DMS114 treated with DMSO at 0.1 percent for 48 hours (cell line): ENCODE results near the gene TMEM151B.
A peak's percentile ranks its signal among the peaks of the same experiment; 100 is the strongest.
"Not testable (repeated sequence)": the region's sequence is repeated elsewhere in the genome, so short reads cannot be mapped to it uniquely, and the experiment has no call there.

Experiments used
- DNase-seq: peaks from one replicate; lab custom pipeline; 2025; ENCODE audit not compliant: unreplicated experiment; lab: John Stamatoyannopoulos, UW

The TMEM151B gene

GRCh38 chr6:44302856-44303255 is 32.6 kb downstream of the TMEM151B start:
- DNase-seq: no peak

- no peak for DNase-seq
Observed at GRCh38 chr6:44303842-44304241, 33.6 kb downstream of the TMEM151B start.

- DNase-seq: peak; percentile 43
Observed at GRCh38 chr6:44304282-44305199, 34.3 kb downstream of the TMEM151B start.

GRCh38 chr6:44305200-44305725 is 35.0 kb downstream of the TMEM151B start:
- DNase-seq: no peak

- DNase-seq: no peak
Observed at GRCh38 chr6:44306710-44307109, 36.5 kb downstream of the TMEM151B start.

GRCh38 chr6:44307217-44307616 is 37.0 kb downstream of the TMEM151B start:
- DNase-seq: no peak

- DNase-seq: no peak
Observed at GRCh38 chr6:44309092-44309491, 38.8 kb downstream of the TMEM151B start.

- DNase-seq: no peak
Observed at GRCh38 chr6:44309631-44310030, 39.4 kb downstream of the TMEM151B start.

- DNase-seq: no peak
Observed at GRCh38 chr6:44310241-44310640, 40.0 kb downstream of the TMEM151B start.

GRCh38 chr6:44311304-44311703 is 41.1 kb downstream of the TMEM151B start:
- no peak for DNase-seq

GRCh38 chr6:44311767-44312166 is 41.5 kb downstream of the TMEM151B start:
- no peak for DNase-seq

GRCh38 chr6:44312901-44313788 is 42.9 kb downstream of the TMEM151B start, which contains the start of gene AARS2:
TSS of gene AARS2 (minus strand) at chr6:44313347. CDS start at chr6:44313323, 24 bp downstream.
- peak; percentile 83 for DNase-seq

- DNase-seq: not testable (repeated sequence)
Observed at GRCh38 chr6:44314657-44315056, 44.4 kb downstream of the TMEM151B start.

GRCh38 chr6:44315516-44315915 is 45.3 kb downstream of the TMEM151B start:
- DNase-seq: no peak

- DNase-seq: no peak
Observed at GRCh38 chr6:44315951-44316350, 45.7 kb downstream of the TMEM151B start.

- no peak for DNase-seq
Observed at GRCh38 chr6:44316481-44316880, 46.2 kb downstream of the TMEM151B start.

GRCh38 chr6:44317136-44317631 is 46.9 kb downstream of the TMEM151B start:
- not testable (repeated sequence) for DNase-seq

GRCh38 chr6:44321210-44321609 is 51.0 kb downstream of the TMEM151B start:
- DNase-seq: no peak

GRCh38 chr6:44327096-44327495 is 56.8 kb downstream of the TMEM151B start:
- no peak for DNase-seq

- DNase-seq: no peak
Observed at GRCh38 chr6:44327760-44328159, 57.5 kb downstream of the TMEM151B start.

GRCh38 chr6:44328203-44328602 is 58.0 kb downstream of the TMEM151B start:
- not testable (repeated sequence) for DNase-seq
